ENCODE measurements around the gene PTPRD.

PTPRD gene

DNA sequence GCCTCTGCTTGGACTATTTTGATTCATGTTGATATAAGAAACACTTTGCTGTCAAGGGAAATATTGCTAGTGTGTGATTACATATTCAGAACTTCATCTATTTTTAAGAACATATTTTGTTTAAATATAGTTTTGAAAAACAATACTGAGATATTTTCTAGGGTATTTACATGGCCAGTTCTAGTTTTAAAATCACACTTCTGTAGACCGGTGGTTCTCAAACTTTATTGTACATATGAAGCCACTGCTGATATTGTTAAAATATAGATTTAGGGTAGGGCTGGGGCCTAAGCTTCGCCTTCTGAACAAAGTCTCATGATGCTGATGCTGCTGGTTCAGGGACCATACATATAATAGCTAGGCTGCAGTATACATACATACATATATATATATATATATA lies 1000.0 kb downstream of the PTPRD start:
- Histone ChIP-seq H3K4me3 (ENCODE audit: low read depth, low read length) (no peak overlapping the region), H3K27ac (ENCODE audit: extremely low read depth, low read depth, low read length) (no peak overlapping the region), H3K36me3 (ENCODE audit: control insufficient read depth in 2 of 2, insufficient read depth in 1 of 2, low read length in 2 of 2) (no peaks in the 10 kb centered on the region), H3K4me1 (ENCODE audit: control insufficient read depth, insufficient read depth, low read length) (no peaks in the 10 kb centered on the region), H3K9me3 (ENCODE audit: control insufficient read depth, insufficient read depth, low read depth, low read length) (no peaks in the 10 kb centered on the region)
- ChIA-PET CTCF (interaction anchor here (0.5 kb wide), 1 partner anchor 332 kb away, joined by 3 read pairs; no protein-coding TSS in a partner anchor), POLR2A (no interaction called here)
- TF ChIP-seq ZNF701 (tag by site-specific recombination; IDR thresholded peaks at IDR 0.05) (no peak), KLF16 (tag by site-specific recombination; IDR thresholded peaks at IDR 0.05) (no peak), ZNF416 (tag by site-specific recombination; IDR thresholded peaks at IDR 0.05) (no peak), ZNF223 (tag by site-specific recombination; IDR thresholded peaks at IDR 0.05) (no peak), ZNF157 (tag by site-specific recombination; IDR thresholded peaks at IDR 0.05) (no peak), GLI2 (tag by site-specific recombination; IDR thresholded peaks at IDR 0.05; ENCODE audit: borderline replicate concordance, low read depth) (no peak), ZNF391 (tag by site-specific recombination; IDR thresholded peaks at IDR 0.05; ENCODE audit: borderline replicate concordance, low read depth) (no peak), SALL2 (tag by site-specific recombination; IDR thresholded peaks at IDR 0.05; ENCODE audit: borderline replicate concordance) (no peak), GFI1B (tag by site-specific recombination; IDR thresholded peaks at IDR 0.05) (no peak)
- TF ChIP-seq, protein P1, sequence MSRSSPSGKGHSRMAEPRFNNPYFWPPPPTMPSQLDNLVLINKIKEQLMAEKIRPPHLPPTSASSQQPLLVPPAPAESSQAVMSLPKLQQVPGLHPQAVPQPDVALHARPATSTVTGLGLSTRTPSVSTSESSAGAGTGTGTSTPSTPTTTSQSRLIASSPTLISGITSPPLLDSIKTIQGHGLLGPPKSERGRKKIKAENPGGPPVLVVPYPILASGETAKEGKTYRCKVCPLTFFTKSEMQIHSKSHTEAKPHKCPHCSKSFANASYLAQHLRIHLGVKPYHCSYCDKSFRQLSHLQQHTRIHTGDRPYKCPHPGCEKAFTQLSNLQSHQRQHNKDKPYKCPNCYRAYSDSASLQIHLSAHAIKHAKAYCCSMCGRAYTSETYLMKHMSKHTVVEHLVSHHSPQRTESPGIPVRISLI (tag by site-specific recombination; IDR thresholded peaks at IDR 0.05): no peak
- TF ChIP-seq, protein P2, sequence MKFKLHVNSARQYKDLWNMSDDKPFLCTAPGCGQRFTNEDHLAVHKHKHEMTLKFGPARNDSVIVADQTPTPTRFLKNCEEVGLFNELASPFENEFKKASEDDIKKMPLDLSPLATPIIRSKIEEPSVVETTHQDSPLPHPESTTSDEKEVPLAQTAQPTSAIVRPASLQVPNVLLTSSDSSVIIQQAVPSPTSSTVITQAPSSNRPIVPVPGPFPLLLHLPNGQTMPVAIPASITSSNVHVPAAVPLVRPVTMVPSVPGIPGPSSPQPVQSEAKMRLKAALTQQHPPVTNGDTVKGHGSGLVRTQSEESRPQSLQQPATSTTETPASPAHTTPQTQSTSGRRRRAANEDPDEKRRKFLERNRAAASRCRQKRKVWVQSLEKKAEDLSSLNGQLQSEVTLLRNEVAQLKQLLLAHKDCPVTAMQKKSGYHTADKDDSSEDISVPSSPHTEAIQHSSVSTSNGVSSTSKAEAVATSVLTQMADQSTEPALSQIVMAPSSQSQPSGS (tag by site-specific recombination; IDR thresholded peaks at IDR 0.05; ENCODE audit: low read depth): no peak

DNA sequence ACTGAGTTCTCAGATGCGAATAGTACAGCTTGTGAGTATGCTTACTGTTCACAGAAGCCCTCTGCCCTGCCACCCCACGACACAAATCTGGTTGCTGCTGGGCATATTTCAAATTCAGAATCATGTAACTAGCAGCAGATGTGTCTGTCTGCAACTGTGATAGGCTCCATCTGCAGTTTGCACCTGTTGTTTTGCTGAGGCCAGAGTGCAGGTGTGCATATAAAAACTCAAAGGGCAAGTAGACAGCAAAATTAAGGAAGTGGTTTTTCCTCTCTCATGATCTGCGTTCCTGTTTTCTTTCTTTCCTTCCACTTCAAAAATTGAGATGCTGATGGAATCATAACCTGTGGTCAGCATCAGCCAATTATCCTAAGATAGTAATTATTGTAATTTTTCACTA lies 1000.5 kb downstream of the PTPRD start:
- ChIA-PET POLR2A (no interaction called here), CTCF (no interaction called here)
- H3K27ac ChIP-seq (ENCODE audit: extremely low read depth, low read depth, low read length): no peak overlapping the region
- no peaks in the 10 kb centered on the region for H3K4me1 ChIP-seq (ENCODE audit: control insufficient read depth, insufficient read depth, low read length)
- H3K9me3 ChIP-seq (ENCODE audit: control insufficient read depth, insufficient read depth, low read depth, low read length): no peaks in the 10 kb centered on the region
- H3K4me3 ChIP-seq (ENCODE audit: low read depth, low read length): no peak overlapping the region
- TF ChIP-seq, protein P3, sequence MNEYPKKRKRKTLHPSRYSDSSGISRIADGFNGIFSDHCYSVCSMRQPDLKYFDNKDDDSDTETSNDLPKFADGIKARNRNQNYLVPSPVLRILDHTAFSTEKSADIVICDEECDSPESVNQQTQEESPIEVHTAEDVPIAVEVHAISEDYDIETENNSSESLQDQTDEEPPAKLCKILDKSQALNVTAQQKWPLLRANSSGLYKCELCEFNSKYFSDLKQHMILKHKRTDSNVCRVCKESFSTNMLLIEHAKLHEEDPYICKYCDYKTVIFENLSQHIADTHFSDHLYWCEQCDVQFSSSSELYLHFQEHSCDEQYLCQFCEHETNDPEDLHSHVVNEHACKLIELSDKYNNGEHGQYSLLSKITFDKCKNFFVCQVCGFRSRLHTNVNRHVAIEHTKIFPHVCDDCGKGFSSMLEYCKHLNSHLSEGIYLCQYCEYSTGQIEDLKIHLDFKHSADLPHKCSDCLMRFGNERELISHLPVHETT (tag by site-specific recombination; IDR thresholded peaks at IDR 0.05): no peak
- TF ChIP-seq ZNF514 (tag by site-specific recombination; IDR thresholded peaks at IDR 0.05) (no peak), ZNF837 (tag by site-specific recombination; IDR thresholded peaks at IDR 0.05) (no peak), ZBTB1 (tag by site-specific recombination; IDR thresholded peaks at IDR 0.05) (no peak), ZNF433 (tag by site-specific recombination; IDR thresholded peaks at IDR 0.05; ENCODE audit: low read depth) (no peak), ZNF155 (tag by site-specific recombination; IDR thresholded peaks at IDR 0.05) (no peak), ZNF521 (tag by site-specific recombination; IDR thresholded peaks at IDR 0.05) (no peak), ZNF677 (tag by site-specific recombination; IDR thresholded peaks at IDR 0.05) (no peak), ZNF473 (tag by site-specific recombination; IDR thresholded peaks at IDR 0.05) (no peak), ZNF529 (tag by site-specific recombination; IDR thresholded peaks at IDR 0.05; ENCODE audit: insufficient replicate concordance) (no peak), ZNF776 (tag by site-specific recombination; IDR thresholded peaks at IDR 0.05; ENCODE audit: borderline replicate concordance) (no peak), REPIN1 (tag by site-specific recombination; IDR thresholded peaks at IDR 0.05; ENCODE audit: low read depth) (no peak), ZNF747 (tag by site-specific recombination; IDR thresholded peaks at IDR 0.05) (no peak)
- TF ChIP-seq, protein P4, sequence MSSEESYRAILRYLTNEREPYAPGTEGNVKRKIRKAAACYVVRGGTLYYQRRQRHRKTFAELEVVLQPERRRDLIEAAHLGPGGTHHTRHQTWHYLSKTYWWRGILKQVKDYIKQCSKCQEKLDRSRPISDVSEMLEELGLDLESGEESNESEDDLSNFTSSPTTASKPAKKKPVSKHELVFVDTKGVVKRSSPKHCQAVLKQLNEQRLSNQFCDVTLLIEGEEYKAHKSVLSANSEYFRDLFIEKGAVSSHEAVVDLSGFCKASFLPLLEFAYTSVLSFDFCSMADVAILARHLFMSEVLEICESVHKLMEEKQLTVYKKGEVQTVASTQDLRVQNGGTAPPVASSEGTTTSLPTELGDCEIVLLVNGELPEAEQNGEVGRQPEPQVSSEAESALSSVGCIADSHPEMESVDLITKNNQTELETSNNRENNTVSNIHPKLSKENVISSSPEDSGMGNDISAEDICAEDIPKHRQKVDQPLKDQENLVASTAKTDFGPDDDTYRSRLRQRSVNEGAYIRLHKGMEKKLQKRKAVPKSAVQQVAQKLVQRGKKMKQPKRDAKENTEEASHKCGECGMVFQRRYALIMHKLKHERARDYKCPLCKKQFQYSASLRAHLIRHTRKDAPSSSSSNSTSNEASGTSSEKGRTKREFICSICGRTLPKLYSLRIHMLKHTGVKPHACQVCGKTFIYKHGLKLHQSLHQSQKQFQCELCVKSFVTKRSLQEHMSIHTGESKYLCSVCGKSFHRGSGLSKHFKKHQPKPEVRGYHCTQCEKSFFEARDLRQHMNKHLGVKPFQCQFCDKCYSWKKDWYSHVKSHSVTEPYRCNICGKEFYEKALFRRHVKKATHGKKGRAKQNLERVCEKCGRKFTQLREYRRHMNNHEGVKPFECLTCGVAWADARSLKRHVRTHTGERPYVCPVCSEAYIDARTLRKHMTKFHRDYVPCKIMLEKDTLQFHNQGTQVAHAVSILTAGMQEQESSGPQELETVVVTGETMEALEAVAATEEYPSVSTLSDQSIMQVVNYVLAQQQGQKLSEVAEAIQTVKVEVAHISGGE (tag by site-specific recombination; conservative IDR thresholded peaks at IDR 0.05; ENCODE audit: low read depth): no peak
- H3K36me3 ChIP-seq (ENCODE audit: control insufficient read depth in 2 of 2, insufficient read depth in 1 of 2, low read length in 2 of 2): no peaks in the 10 kb centered on the region
